Stimulated activated CD8-positive, alpha-beta memory T cell treated with anti-CD3 and anti-CD28 coated beads, Interleukin-15, amount 100 ng/mL, for 48 hours (primary cell): ENCODE data around the gene GRWD1.

ENCODE experiments used
- DNase-seq, 2 donors: peaks; one replicate each; pipeline ENCODE4 v3.0.0-alpha.2; 2020; ENCODE audit warnings: low read depth in 2 of 2

GRWD1 gene

GRCh38 chr19:48456864-48457263, 11.1 kb downstream of the GRWD1 start:
- no peak for DNase-seq

GRCh38 chr19:48458016-48458415, 12.2 kb downstream of the GRWD1 start:
- no peak for DNase-seq

GRCh38 chr19:48461651-48461981, 15.8 kb downstream of the GRWD1 start:
- DNase-seq = no peak

- no peak for DNase-seq
Measured at GRCh38 chr19:48461982-48462655, 16.3 kb downstream of the GRWD1 start.

GRCh38 chr19:48465215-48465614, 19.4 kb downstream of the GRWD1 start:
- no peak for DNase-seq

GRCh38 chr19:48466561-48467325, 21.0 kb downstream of the GRWD1 start:
- no peak for DNase-seq

GRCh38 chr19:48468772-48469288, 23.0 kb downstream of the GRWD1 start:
- peak; percentile 100 for DNase-seq

- peak; percentile 60 to 67 for DNase-seq
Measured at GRCh38 chr19:48469289-48469881, 23.6 kb downstream of the GRWD1 start, which contains the start of gene CYTH2. CYTH2 (plus strand) TSS chr19:48469369; CDS start chr19:48469508, 139 bp downstream.

- no peak for DNase-seq
Measured at GRCh38 chr19:48469934-48470680, 24.3 kb downstream of the GRWD1 start.

GRCh38 chr19:48470856-48471255, 25.1 kb downstream of the GRWD1 start:
- no peak for DNase-seq

GRCh38 chr19:48471836-48472235, 26.1 kb downstream of the GRWD1 start:
- no peak for DNase-seq

GRCh38 chr19:48473161-48473966, 27.6 kb downstream of the GRWD1 start:
- no peak for DNase-seq

GRCh38 chr19:48474084-48474592, 28.4 kb downstream of the GRWD1 start:
- no peak for DNase-seq

GRCh38 chr19:48475369-48476068, 29.7 kb downstream of the GRWD1 start:
- DNase-seq = no peak

GRCh38 chr19:48476176-48476575, 30.4 kb downstream of the GRWD1 start:
- DNase-seq = no peak

GRCh38 chr19:48477067-48477685, 31.4 kb downstream of the GRWD1 start:
- DNase-seq = no peak

- DNase-seq = no peak
Measured at GRCh38 chr19:48477698-48478338, 32.0 kb downstream of the GRWD1 start.

GRCh38 chr19:48478339-48479256, 32.8 kb downstream of the GRWD1 start:
- no peak for DNase-seq
